H1 (cell line): Measurements from ENCODE around the gene NCAPG2. TPM values are rescaled to one million over a fixed set of nuclear protein-coding genes. Genes with fewer than 3 reads are reported as not detected.

Experiments
- CTCF ChIA-PET: fragments of 300-600 bp; sonication (Branson Sonifier 250); formaldehyde crosslinking; loops from one replicate; lab custom pipeline; 2021; ENCODE audit not compliant: partially characterized antibody; lab: Charles Lee
- POLR2A ChIA-PET: fragments of 300-600 bp; sonication (Branson Sonifier 250); formaldehyde crosslinking; loops from one replicate; lab custom pipeline; 2021; ENCODE audit warnings: inconsistent platforms; ENCODE audit not compliant: partially characterized antibody; lab: Charles Lee
- DNase-seq, 2 experiments: peaks; one replicate each; pipeline versions ENCODE4 v3.0.0 to v3.0.0-alpha.2; 2010 to 2022; ENCODE audit warnings: low spot score in 2 of 2, low read depth in 1 of 2, mixed read lengths in 1 of 2
- FAIRE-seq: peaks from 2 replicates; lab custom pipeline; 2011; peaks lifted over from hg19 to GRCh38; lab: Jason Lieb, UNC
- H2AFZ ChIP-seq: 2 replicates; pipeline ENCODE4 v1.8.1; 2012; ENCODE audit warnings: low read length, inconsistent platforms
- H2AK5ac ChIP-seq: 2 replicates; pipeline ENCODE4 v1.6.1; 2013; ENCODE audit warnings: low read depth, low read length
- H2BK120ac ChIP-seq: replicated peaks from 2 replicates; pipeline ENCODE3; 2013; ENCODE audit warnings: low read depth, low read length, inconsistent platforms
- H2BK12ac ChIP-seq: 2 replicates; pipeline ENCODE4 v1.6.1; 2013; ENCODE audit warnings: low read depth, low read length
- H2BK15ac ChIP-seq: 2 replicates; pipeline ENCODE4 v1.6.1; 2013; ENCODE audit warnings: low read length
- H2BK20ac ChIP-seq: 2 replicates; pipeline ENCODE4 v1.6.1; 2013; ENCODE audit warnings: low read length
- H2BK5ac ChIP-seq: 2 replicates; pipeline ENCODE4 v1.6.1; 2013; ENCODE audit warnings: low read depth, low read length
- H3K14ac ChIP-seq: 2 replicates; pipeline ENCODE4 v1.6.1; 2013; ENCODE audit warnings: inconsistent platforms; ENCODE audit not compliant: insufficient read length
- H3K18ac ChIP-seq: 2 replicates; pipeline ENCODE4 v1.6.1; 2013; ENCODE audit warnings: low read length; ENCODE audit errors: extremely low read depth
- H3K23ac ChIP-seq: 2 replicates; pipeline ENCODE4 v1.6.1; 2013; ENCODE audit warnings: inconsistent platforms; ENCODE audit not compliant: insufficient read length
- H3K23me2 ChIP-seq: 2 replicates; pipeline ENCODE4 v1.6.1; 2013; ENCODE audit warnings: low read depth, low read length
- H3K27ac ChIP-seq: 2 replicates; pipeline ENCODE4 v1.6.1; 2011; ENCODE audit warnings: low read depth, low read length, inconsistent platforms
- H3K27me3 ChIP-seq, 4 experiments: replicated peaks in 1 of 4; 1 replicate in 1 of 4; 2 replicates in 3 of 4; pipeline versions ENCODE4 v1.6.1 to v1.8.1; 2011 to 2013; ENCODE audit warnings: low read length in 3 of 4, mild to moderate bottlenecking in 3 of 4, inconsistent platforms in 2 of 4, mixed read lengths in 2 of 4, moderate library complexity in 1 of 4; ENCODE audit not compliant: control insufficient read depth in 3 of 4, insufficient read depth in 3 of 4; ENCODE audit errors: extremely low read depth in 1 of 4
- H3K36me3 ChIP-seq, 4 experiments: 2 replicates each; pipeline versions ENCODE4 v1.6.1 to v1.8.1; 2011 to 2013; ENCODE audit warnings: mild to moderate bottlenecking in 4 of 4, low read length in 3 of 4, moderate library complexity in 2 of 4, control low read depth in 1 of 4, inconsistent platforms in 1 of 4; ENCODE audit not compliant: insufficient read depth in 4 of 4, control insufficient read depth in 2 of 4
- H3K4ac ChIP-seq: replicated peaks from 2 replicates; pipeline ENCODE3; 2013; ENCODE audit warnings: low read length, low read depth, mixed read lengths, inconsistent platforms; ENCODE audit not compliant: insufficient read length
- H3K4me1 ChIP-seq, 4 experiments: replicated peaks in 1 of 4; 1 replicate in 1 of 4; 2 replicates in 3 of 4; pipeline versions ENCODE4 v1.6.1 to v1.8.1; 2011 to 2013; ENCODE audit warnings: low read length in 3 of 4, inconsistent platforms in 2 of 4, mixed read lengths in 1 of 4; ENCODE audit not compliant: insufficient read depth in 4 of 4, control insufficient read depth in 3 of 4
- H3K4me2 ChIP-seq, 2 experiments: 2 replicates each; pipeline versions ENCODE4 v1.6.1 to v1.8.1; 2011 to 2013; ENCODE audit warnings: low read depth in 2 of 2, low read length in 2 of 2, control low read depth in 1 of 2, inconsistent platforms in 1 of 2, mild to moderate bottlenecking in 1 of 2; ENCODE audit not compliant: insufficient read depth in 1 of 2
- H3K4me3 ChIP-seq, 4 experiments: fragments of 200-600, 300-600 bp in 1 of 4; sonication (generic), shearing (Covaris generic), sonication (Bioruptor Twin) in 1 of 4; 2 replicates each; pipeline versions ENCODE4 v1.5.1 to v1.8.1; 2011 to 2016; ENCODE audit warnings: low read length in 4 of 4, low read depth in 3 of 4, control low read depth in 2 of 4, inconsistent platforms in 2 of 4, mild to moderate bottlenecking in 2 of 4, mixed read lengths in 1 of 4, moderate library complexity in 1 of 4; ENCODE audit not compliant: insufficient read depth in 2 of 4; ENCODE audit errors: extremely low read depth in 1 of 4
- H3K56ac ChIP-seq: replicated peaks from 2 replicates; pipeline ENCODE3; 2013; ENCODE audit warnings: low read depth, mild to moderate bottlenecking, mixed read lengths, low read length, inconsistent platforms; ENCODE audit not compliant: insufficient read length
- H3K79me1 ChIP-seq: 2 replicates; pipeline ENCODE4 v1.6.1; 2013; ENCODE audit warnings: low read depth, low read length, control low read depth
- H3K79me2 ChIP-seq, 2 experiments: 2 replicates each; pipeline versions ENCODE4 v1.6.1 to v1.8.1; 2012 to 2013; ENCODE audit warnings: low read length in 2 of 2, mild to moderate bottlenecking in 2 of 2, inconsistent platforms in 1 of 2; ENCODE audit not compliant: insufficient read depth in 2 of 2, control insufficient read depth in 1 of 2
- H3K9ac ChIP-seq, 4 experiments: replicated peaks in 1 of 4; 1 replicate in 1 of 4; 2 replicates in 3 of 4; pipeline versions ENCODE4 v1.6.1 to v1.8.1; 2011 to 2013; ENCODE audit warnings: low read depth in 3 of 4, low read length in 3 of 4, control low read depth in 2 of 4, mild to moderate bottlenecking in 2 of 4, moderate library complexity in 2 of 4, inconsistent platforms in 1 of 4; ENCODE audit errors: extremely low read depth in 1 of 4
- H3K9me3 ChIP-seq, 2 experiments: 2 replicates each; pipeline versions ENCODE4 v1.6.1 to v1.8.1; 2012 to 2013; ENCODE audit warnings: mild to moderate bottlenecking in 2 of 2, moderate library complexity in 2 of 2, control low read depth in 1 of 2, inconsistent platforms in 1 of 2, low read depth in 1 of 2, low read length in 1 of 2, mixed read lengths in 1 of 2; ENCODE audit not compliant: insufficient read depth in 2 of 2
- H4K20me1 ChIP-seq, 2 experiments: replicated peaks in 1 of 2; 2 replicates each; pipeline versions ENCODE3 to v1.8.1; 2011 to 2013; ENCODE audit warnings: inconsistent platforms in 2 of 2, low read length in 2 of 2, mild to moderate bottlenecking in 1 of 2; ENCODE audit not compliant: insufficient read depth in 2 of 2, control insufficient read depth in 1 of 2
- H4K5ac ChIP-seq: 2 replicates; pipeline ENCODE4 v1.6.1; 2013; ENCODE audit warnings: low read length, low read depth, mixed read lengths, inconsistent platforms; ENCODE audit not compliant: insufficient read length
- H4K8ac ChIP-seq: 2 replicates; pipeline ENCODE4 v1.8.0; 2013; ENCODE audit warnings: mild to moderate bottlenecking, moderate library complexity, low read length, inconsistent platforms; ENCODE audit not compliant: insufficient read depth; ENCODE audit errors: extremely low read depth
- H4K91ac ChIP-seq: replicated peaks from 2 replicates; pipeline ENCODE3; 2013; ENCODE audit warnings: low read length, mixed read lengths, inconsistent platforms; ENCODE audit not compliant: insufficient read length
- BACH1 ChIP-seq: IDR thresholded peaks from 2 replicates; pipeline ENCODE4 v1.6.1; 2012; ENCODE audit warnings: low read length, improper control_type of control experiment
- NANOG ChIP-seq: IDR thresholded peaks from 2 replicates; pipeline ENCODE4 v1.6.1; 2011; ENCODE audit warnings: low read length, low read depth, mild to moderate bottlenecking, inconsistent platforms; ENCODE audit not compliant: insufficient read depth, poor library complexity, severe bottlenecking
- RBBP5 ChIP-seq: IDR thresholded peaks from 2 replicates; pipeline ENCODE4 v1.7.1; 2012; ENCODE audit warnings: low read depth, mild to moderate bottlenecking, inconsistent platforms, low read length, moderate library complexity, borderline replicate concordance
- TAF7 ChIP-seq: optimal IDR thresholded peaks from 2 replicates; pipeline ENCODE3; 2011; ENCODE audit warnings: low read depth, mild to moderate bottlenecking, inconsistent platforms, low read length, moderate library complexity, borderline replicate concordance
- WGBS, 2 experiments: shearing (Covaris generic) in 1 of 2; methylation state at CpG; one replicate each; pipeline versions ENCODE4 v1.1.6 to v1.1.7; 2013 to 2015; ENCODE audit warnings: low lambda C conversion rate in 2 of 2, mixed read lengths in 2 of 2, inconsistent platforms in 1 of 2, low coverage in 1 of 2, missing lambda C conversion rate in 1 of 2; ENCODE audit not compliant: insufficient replicate concordance in 2 of 2, insufficient coverage in 1 of 2, insufficient read length in 1 of 2; ENCODE audit errors: extremely low coverage in 1 of 2, missing lambda C conversion rate in 1 of 2; 5-methylcytosine and 5-hydroxymethylcytosine counted together
- polyA plus RNA-seq, 7 experiments: library from polyadenylated mRNA; depleted of rRNA in 3 of 7; stranded (reverse) in 5 of 7; unstranded in 2 of 7; fragments of >200 nt in 5 of 7; fragments of 200-250 nt in 2 of 7; gene quantifications; 1 replicate in 5 of 7; 2 replicates in 1 of 7; 4 replicates in 1 of 7; pipeline versions ENCODE4 v1.2.1 to v1.2.3, GENCODE V29; 2011 to 2013; ENCODE audit warnings: missing spikeins in 2 of 7, mixed read lengths in 2 of 7
- total RNA-seq: library from RNA; stranded (reverse); fragmentation: NEBNext Ultra II Directional; extraction: Animal tissue kit (Norgen Biotek cat#: 25700); gene quantifications from 2 replicates; pipeline ENCODE4 v1.2.1, GENCODE V29; 2021

Gene NCAPG2
- total and polyA plus RNA-seq, 2 of the 8 experiments (the other 6 are each of a cell fraction or from before 2014, with no cell fraction given): 49.9 to 119 TPM

DNA sequence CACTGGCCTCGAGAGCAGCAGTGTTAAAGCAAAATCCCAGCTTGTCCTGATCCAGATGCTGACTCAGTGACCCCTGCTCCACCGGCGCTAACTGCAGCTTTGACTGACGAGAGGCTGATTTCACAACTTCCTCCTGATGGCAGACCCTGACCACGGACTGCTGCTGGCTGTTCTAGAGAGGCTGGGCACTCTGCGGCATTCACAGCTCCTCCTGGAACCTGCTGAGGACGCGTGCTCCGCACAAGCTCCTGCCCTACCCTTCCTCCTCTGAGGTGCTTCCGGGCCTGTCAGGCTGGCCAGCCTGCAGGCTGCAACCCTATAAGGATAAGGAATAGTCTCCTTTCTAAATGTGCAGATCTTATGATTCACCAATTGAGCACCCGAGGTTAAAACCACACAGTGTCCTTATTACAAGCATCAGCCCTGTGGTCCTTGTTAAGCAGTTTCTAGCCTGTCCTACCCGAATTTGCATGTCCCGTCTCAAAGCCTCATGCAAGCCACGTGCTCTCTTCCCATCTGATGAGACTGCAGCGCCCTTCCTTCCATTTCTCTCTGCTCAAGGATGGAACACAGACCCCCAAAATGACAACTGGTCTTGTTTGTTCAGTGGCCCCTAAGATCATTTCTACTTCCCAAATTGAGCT is 35.5 kb upstream of the NCAPG2 start:
- Histone ChIP-seq H3K79me2 (no peaks in the 10 kb centered on the region), H4K91ac (no peak overlapping the region), H3K14ac (no peak overlapping the region), H3K79me1 (no peaks in the 10 kb centered on the region), H3K23me2 (no peaks in the 10 kb centered on the region; the same call in 1 of the 2 replicates), H2BK120ac (no peak overlapping the region), H3K27me3 (no peaks in the 10 kb centered on the region), H2BK5ac (no peak overlapping the region), H3K56ac (no peak overlapping the region), H3K9ac (no peak overlapping the region), H3K27ac (no peak overlapping the region), H2AFZ (no peak overlapping the region), H4K8ac (no peak overlapping the region), H2BK12ac (no peak overlapping the region), H3K23ac (no peak overlapping the region), H2BK15ac (no peak overlapping the region), H2BK20ac (no peak overlapping the region), H3K4me3 (no peak overlapping the region), H3K36me3 (peaks cover 10 to 44% (median 31%) of the 10 kb centered on the region in 4 experiments), H3K9me3 (no peaks in the 10 kb centered on the region), H3K4me2 (no peak overlapping the region), H3K4ac (no peak overlapping the region), H4K5ac (no peak overlapping the region), H4K20me1 (peaks cover 1 to 2% of the 10 kb centered on the region in 2 experiments), H3K4me1 (no peaks in the 10 kb centered on the region), H2AK5ac (no peak overlapping the region), H3K18ac (no peak overlapping the region)
- CTCF ChIA-PET: interaction anchor here (1.1 to 3.7 kb wide), 5 partner anchors 9 to 45 kb away, joined by 3 to 16 read pairs (median 7); partner anchors contain the start of gene NCAPG2
- no peak for FAIRE-seq
- 88% methylated on average over 15 of the region's 15 CpGs; no CpG with 5 or more reads in 1 of the 2 experiments for WGBS, 2 experiments
- peak in 1 of 2 experiments; percentile 40 for DNase-seq
- POLR2A ChIA-PET: interaction anchor here (0.6 kb wide), 1 partner anchor 35 kb away, joined by 3 read pairs; the partner anchor contains the start of gene NCAPG2
- no peak for TF ChIP-seq RBBP5
- no peak for TF ChIP-seq TAF7
- no peak for TF ChIP-seq NANOG
- TF ChIP-seq BACH1: no peak
